Colonic mucosa (tissue), 4 donors: ENCODE measurements around the gene R3HDM2. TPM values are rescaled to one million over a fixed set of nuclear protein-coding genes. Genes with fewer than 3 reads are reported as not detected.

Source experiments
- DNase-seq: peaks from one replicate; pipeline ENCODE4 v3.0.0-alpha.2; 2020
- H3K27ac ChIP-seq: fragments of 200-600 bp; one replicate; pipeline ENCODE4 v1.8.0; 2021
- H3K27me3 ChIP-seq: fragments of 200-600 bp; one replicate; pipeline ENCODE4 v1.8.0; 2021
- H3K36me3 ChIP-seq: fragments of 200-600 bp; one replicate; pipeline ENCODE4 v1.8.0; 2021
- H3K4me1 ChIP-seq: fragments of 200-600 bp; one replicate; pipeline ENCODE4 v1.8.0; 2021; ENCODE audit warnings: mild to moderate bottlenecking
- H3K4me3 ChIP-seq: fragments of 200-600 bp; one replicate; pipeline ENCODE4 v1.8.0; 2021
- H3K9ac ChIP-seq, 2 donors: one replicate each; pipeline ENCODE4 v1.7.0; 2013; ENCODE audit warnings: control low read depth in 2 of 2, low read depth in 2 of 2, low read length in 2 of 2
- H3K9me3 ChIP-seq: fragments of 200-600 bp; one replicate; pipeline ENCODE4 v1.8.0; 2021
- intact Hi-C: fragments of 100-400 bp; cut with DNase I; formaldehyde crosslinking; loops from one replicate; pipeline ENCODE4 v1.14.1; 2022
- total RNA-seq, 2 donors: library from RNA; stranded (reverse); fragmentation: NEBNext Ultra II Directional in 1 of 2; extraction: Animal tissue kit (Norgen Biotek cat#: 25700) in 1 of 2; gene quantifications; one replicate each; pipeline ENCODE4 v1.2.1, GENCODE V29; 2021
- TF ChIP-seq, protein P1 (sequence below): fragments of 200-600 bp; IDR thresholded peaks from one replicate; pipeline ENCODE4 v1.8.0; 2022; ENCODE audit warnings: antibody characterized with exemption, mild to moderate bottlenecking
- donor health status: healthy.
- donor health status: DM: no; HTN: no; CAD: no.
- donor health status: DM: no; HTN: no; CAD: no.

Gene R3HDM2
- total RNA-seq, 2 donors from 2014 or later = 41.0 to 60.4 TPM

DNA sequence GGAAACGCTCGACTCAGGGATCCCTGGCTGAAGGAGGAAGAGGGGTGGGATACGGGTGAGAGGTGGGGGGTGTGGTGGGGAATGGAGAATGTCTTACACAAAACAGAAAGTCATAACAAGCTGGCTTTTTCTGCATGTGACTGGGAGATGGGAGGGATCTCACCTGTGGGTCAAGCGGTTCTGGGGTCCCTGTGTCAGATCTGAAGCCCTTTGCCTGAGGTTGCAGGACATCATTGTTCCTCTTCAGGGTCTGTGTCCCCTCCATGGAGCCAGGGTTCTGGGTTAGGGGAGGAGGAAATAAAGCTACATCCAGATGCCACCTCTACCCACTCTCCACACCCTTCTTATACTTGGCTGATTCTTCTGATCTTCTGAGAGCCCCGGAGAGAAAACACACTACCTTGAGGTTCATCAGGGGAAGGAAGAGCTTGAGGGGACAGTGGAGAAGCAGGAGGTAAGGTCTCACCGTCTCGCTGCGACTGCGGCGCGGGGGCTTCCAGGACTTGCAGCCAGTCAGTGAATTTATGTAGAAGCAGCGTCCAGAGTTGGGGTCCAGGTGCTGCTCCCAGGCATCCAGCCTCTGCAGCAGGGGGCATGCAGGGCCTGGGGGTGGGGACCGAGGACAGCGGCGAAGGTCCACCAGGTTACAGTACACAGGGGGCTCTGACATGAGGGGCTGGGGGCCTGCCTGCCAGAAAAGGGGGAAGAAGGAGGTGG lies 46.3 kb upstream of the R3HDM2 start:
- Histone ChIP-seq H3K9ac (peak overlapping the region; percentile 63 to 66), H3K4me1 (no peaks in the 10 kb centered on the region), H3K27ac (peak overlapping the region; percentile 73), H3K36me3 (no peaks in the 10 kb centered on the region), H3K27me3 (peaks cover 37% of the 10 kb centered on the region), H3K4me3 (peak overlapping the region; percentile 30), H3K9me3 (no peaks in the 10 kb centered on the region)
- no peak for DNase-seq
- intact Hi-C loops = no loop called here
- TF ChIP-seq, protein P1, sequence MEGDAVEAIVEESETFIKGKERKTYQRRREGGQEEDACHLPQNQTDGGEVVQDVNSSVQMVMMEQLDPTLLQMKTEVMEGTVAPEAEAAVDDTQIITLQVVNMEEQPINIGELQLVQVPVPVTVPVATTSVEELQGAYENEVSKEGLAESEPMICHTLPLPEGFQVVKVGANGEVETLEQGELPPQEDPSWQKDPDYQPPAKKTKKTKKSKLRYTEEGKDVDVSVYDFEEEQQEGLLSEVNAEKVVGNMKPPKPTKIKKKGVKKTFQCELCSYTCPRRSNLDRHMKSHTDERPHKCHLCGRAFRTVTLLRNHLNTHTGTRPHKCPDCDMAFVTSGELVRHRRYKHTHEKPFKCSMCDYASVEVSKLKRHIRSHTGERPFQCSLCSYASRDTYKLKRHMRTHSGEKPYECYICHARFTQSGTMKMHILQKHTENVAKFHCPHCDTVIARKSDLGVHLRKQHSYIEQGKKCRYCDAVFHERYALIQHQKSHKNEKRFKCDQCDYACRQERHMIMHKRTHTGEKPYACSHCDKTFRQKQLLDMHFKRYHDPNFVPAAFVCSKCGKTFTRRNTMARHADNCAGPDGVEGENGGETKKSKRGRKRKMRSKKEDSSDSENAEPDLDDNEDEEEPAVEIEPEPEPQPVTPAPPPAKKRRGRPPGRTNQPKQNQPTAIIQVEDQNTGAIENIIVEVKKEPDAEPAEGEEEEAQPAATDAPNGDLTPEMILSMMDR = no peak

DNA sequence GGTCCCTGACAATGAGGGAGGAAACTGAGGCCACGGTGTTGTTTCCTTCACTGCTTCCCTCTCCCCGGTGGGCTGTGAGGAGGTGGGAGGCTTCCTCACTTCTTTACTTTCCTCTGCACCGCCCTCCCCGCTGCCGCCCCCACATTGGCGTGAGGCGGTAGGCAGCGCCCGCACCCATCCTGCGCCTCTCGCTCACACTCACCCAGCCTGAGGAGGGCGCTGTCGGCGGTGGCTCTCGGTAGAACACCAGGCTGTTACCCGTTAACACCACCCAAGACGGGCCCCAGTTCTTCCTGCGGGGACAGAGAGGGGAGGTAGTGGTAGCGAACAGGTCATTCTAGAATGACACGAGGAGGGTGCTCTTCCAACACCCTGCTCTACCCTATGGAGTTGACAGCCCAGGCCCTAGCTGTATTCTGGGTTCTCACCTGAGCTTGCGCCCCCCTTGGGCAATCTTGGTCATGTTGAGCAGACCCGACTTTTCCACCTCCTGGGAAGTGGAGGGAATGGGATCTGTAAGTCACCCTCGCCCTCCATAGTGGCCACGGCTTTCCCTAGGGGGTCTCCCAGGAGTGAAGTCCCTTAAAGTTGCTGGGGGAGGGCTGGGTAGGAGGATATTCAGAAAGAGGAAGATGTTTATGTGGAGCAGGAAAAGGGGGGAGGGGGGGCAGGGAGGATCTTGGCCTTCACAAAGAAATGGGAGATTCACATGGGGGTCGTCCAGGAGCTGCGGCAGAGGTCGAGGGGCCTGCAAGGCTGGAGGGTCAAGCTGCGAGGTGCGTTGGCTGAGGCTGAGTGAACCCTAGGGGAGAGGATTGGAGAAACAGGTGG lies 45.5 kb upstream of the R3HDM2 start:
- H3K9me3 ChIP-seq = no peaks in the 10 kb centered on the region
- H3K27me3 ChIP-seq = peaks cover 37% of the 10 kb centered on the region
- TF ChIP-seq, protein P1 = no peak
- intact Hi-C loops = no loop called here
- no peak for DNase-seq
- peak overlapping the region; percentile 30 for H3K4me3 ChIP-seq
- H3K36me3 ChIP-seq = no peaks in the 10 kb centered on the region
- H3K27ac ChIP-seq = peak overlapping the region; percentile 73
- no peaks in the 10 kb centered on the region for H3K4me1 ChIP-seq
- peak overlapping the region; percentile 63 to 66 for H3K9ac ChIP-seq

DNA sequence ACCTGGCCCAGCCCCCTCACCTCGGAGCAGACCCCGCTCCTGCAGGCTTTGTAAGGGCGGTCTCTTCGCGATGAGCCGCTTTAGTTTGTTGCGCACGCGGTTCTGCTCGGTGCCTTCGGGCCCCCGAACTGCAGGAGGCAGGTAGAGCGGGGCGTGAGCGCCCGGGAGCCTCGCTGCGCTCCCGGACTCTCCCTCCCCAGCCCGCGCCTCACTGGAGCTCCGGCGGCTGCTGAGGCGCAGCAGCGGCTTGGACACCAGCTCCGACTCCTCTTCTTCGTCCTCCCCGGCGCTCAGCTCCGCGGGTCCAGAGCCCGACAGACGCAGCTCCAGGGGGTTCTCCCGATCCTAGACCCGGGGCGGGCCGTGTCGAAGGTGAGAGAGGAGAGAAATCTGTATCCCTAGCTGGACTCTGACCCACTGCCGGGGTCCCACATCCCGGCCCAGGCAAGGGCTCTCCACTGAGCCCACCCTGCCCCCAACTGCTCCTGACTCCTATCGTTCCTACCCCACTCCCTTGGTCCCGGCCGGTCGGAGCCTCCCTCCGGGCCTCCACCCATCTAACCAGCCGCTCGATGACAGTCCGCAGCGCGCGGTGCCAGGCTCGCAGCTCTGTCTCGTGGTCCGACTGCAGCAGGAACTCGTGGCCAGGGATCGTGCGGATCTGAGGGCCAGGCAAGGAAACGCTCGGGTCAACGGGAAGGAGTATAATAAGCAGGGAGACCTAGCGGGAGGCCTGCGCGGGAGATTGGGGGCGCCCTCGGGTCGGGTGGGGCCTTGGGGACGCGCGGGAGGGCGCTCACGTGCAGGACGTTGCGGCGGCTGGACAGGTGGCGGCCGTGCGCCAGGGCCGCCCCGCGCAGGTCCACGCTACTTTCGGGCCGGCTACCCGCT lies 44.7 kb upstream of the R3HDM2 start:
- H3K9ac ChIP-seq = peak overlapping the region; percentile 35 to 44
- peak overlapping the region; percentile 30 for H3K4me3 ChIP-seq
- no peak overlapping the region for H3K27ac ChIP-seq
- H3K4me1 ChIP-seq = no peaks in the 10 kb centered on the region
- intact Hi-C loops = no loop called here
- H3K9me3 ChIP-seq = no peaks in the 10 kb centered on the region
- no peak for DNase-seq
- no peaks in the 10 kb centered on the region for H3K36me3 ChIP-seq
- TF ChIP-seq, protein P1 = no peak
- H3K27me3 ChIP-seq = peaks cover 37% of the 10 kb centered on the region

DNA sequence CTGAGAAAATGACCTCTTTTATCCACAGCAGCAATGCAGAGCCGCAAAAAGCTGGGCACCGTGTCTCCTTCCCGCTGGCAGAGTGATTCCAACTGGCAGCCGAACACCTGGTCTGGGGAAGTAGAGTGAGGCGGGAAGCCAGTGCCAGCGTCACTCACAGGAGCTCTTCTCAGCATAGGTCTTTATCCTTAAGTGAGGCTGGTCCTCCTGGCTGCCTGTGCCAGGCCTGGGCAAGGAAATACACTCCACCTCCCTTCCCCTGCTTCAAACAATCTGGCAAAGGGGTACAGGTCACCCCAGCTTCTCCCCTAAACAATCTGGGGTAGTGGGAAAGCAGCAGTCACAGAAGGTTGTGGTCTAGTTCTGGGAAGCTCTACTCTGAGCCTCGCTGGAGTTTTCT lies 44.0 kb upstream of the R3HDM2 start:
- no peaks in the 10 kb centered on the region for H3K9me3 ChIP-seq
- no peak overlapping the region for H3K9ac ChIP-seq
- TF ChIP-seq, protein P1 = no peak
- no peaks in the 10 kb centered on the region for H3K4me1 ChIP-seq
- intact Hi-C loops = no loop called here
- no peak for DNase-seq
- H3K27ac ChIP-seq = no peak overlapping the region
- no peaks in the 10 kb centered on the region for H3K36me3 ChIP-seq
- H3K27me3 ChIP-seq = peaks cover 37% of the 10 kb centered on the region
- no peak overlapping the region for H3K4me3 ChIP-seq

DNA sequence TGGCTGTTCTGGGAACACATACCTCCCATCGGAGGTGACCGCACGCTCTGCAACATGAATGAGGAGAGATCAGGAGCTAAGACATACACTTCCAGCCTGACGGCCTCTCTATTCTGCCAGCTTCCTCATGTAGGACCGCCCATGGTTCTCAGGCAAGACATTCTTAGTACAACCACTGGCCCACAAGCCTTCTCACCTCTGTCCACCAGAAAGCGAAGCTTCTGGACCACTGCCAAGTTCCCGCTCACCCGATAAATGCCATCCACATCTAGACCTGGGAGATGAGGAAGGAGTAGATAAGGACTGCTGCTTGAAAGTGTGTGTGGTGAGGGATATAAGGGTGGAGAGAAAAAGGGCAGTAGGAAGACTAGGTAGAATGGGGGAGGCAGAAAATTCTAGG lies 43.6 kb upstream of the R3HDM2 start:
- no peak for DNase-seq
- TF ChIP-seq, protein P1 = no peak
- H3K9ac ChIP-seq = no peak overlapping the region
- intact Hi-C loops = no loop called here
- no peaks in the 10 kb centered on the region for H3K9me3 ChIP-seq
- H3K4me1 ChIP-seq = no peaks in the 10 kb centered on the region
- no peaks in the 10 kb centered on the region for H3K36me3 ChIP-seq
- no peak overlapping the region for H3K4me3 ChIP-seq
- peaks cover 37% of the 10 kb centered on the region for H3K27me3 ChIP-seq
- H3K27ac ChIP-seq = no peak overlapping the region
